GM19035 (cell line): ENCODE measurements around the gene ADO.

Source experiments
- ATAC-seq: cut with Tn5 transposase; IDR thresholded peaks from one replicate; pipeline ENCODE4 v1.9.1; 2021; ENCODE audit not compliant: unreplicated experiment

Gene ADO

DNA sequence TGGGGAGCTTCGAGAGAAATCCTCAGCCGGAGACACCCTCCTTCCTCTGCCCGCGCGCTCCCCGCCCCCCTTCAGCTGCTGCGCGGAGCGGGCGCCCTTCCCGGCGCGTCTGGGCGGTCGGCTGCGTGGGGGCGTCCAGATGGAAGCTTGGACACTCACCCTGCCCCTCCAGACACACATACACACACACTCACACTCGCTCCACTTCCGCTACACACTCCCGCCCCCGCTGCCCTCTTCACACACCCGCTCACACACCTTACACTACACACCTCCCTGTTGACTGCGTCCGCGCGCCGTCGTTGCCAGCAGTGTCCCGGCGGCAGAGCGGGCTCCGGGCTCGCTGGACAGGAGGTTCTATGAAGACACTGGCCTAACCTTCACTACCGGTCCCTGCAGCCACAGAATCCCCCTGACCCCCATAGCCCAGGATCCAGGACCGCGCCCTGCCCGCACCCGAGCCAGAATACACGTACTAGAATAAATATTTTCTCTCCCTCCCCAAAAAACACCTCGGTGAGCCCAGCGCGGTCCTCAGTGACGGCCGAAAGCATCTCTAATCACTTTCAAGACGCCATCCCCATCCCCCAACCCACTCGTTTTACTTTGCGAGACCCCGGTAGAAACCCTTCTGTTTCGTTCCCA, 12.7 kb downstream of the ADO start:
- ATAC-seq = peak; percentile 20

DNA sequence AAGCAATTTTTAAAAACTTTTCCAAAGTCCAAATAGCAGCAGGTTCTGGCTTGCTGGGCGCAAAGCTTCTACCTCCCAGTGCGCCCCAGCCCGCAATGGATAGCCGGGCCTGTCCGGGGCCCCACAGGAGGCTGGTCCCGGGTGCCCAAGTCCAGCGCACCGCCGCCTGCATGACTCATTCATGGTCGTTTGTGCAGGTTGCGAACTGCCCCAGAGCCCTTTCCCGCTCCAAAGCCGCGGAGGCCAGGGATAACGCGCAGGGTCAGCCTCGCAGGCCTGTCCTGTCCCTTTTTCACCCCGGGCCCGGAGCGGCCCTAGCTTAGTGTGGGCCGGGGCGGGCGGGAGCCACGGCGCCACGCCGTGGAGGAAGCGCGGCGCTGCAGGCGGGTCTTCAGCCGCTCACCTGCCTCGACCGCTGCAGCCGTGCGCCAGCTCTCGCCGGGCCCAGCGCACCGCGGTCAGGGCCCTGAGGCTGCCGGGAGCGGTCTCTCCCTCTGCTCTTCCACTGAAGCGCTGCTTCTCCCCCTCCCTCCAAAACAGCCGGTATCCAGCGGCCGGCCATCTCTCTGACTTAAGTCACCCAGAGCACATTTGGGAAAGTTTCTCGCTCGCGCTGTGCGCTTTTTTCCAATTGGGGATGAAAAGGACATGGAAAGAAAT, 13.4 kb downstream of the ADO start:
- ATAC-seq = peak; percentile 32

DNA sequence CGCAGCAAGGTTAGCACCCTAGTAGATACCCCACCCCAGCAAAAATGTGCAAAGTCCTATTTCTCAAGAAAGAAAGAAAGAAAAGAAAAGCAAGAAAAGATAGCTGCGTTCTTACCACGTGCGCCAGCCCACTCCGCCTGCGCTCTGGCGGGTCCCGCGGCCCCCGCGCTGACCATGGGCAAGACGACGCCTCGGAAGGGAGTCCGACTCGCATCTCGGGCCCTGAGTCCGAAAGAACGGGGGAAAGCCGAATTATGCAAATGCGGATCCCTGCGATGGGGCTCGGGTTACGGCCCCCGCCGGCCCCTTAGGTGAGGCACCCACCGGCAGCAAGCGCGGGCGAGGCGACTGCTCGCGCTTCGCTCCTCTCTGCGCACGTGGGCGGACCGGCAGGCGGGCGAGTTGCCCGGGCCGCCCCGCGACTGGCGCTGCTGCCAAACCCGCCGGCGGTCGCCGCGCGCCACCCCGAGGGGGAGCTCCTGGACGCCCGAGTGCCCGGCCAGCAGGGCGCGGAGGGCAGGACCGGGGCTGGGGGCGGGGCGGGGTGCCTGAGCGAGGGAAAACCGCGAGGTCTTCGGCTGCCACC, 14.0 kb downstream of the ADO start:
- no peak for ATAC-seq

DNA sequence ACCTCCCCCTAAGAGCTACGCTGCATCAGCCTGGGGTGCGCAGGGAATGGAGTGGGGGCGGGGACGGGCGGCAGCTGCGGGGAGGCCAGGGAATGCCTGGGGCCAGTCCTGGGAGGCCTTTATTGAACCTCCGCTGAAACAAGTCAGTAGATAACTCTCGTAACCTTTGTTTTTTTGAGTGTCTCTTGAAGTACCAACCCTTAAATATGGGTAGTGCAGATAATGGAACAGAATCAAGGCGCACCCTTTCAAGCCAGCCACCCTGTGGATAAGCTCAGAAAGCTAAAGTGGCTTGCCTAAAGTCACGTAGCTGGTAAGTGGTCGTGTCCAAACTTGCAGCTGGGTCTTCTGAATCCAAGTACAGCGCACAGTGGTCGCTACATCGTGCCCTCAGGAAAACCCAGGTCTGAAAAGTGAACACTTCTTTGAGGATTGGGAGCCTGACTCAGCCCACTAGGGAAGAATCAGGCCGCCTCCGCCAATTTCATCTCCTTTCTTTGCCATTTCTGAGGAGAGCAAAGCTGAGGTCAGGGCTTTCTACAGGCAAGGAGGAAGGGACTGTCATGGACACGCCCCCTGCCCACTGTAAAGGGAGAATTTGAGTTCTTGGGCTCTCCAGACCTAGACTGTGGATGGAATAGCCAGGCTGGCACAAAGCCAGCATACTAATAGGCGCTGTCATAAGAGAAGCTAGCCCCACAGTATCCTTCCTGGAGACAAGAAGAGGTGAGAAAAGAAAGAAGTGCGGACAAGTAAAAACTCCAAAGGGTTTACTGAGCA, 14.8 kb downstream of the ADO start:
- ATAC-seq = no peak

DNA sequence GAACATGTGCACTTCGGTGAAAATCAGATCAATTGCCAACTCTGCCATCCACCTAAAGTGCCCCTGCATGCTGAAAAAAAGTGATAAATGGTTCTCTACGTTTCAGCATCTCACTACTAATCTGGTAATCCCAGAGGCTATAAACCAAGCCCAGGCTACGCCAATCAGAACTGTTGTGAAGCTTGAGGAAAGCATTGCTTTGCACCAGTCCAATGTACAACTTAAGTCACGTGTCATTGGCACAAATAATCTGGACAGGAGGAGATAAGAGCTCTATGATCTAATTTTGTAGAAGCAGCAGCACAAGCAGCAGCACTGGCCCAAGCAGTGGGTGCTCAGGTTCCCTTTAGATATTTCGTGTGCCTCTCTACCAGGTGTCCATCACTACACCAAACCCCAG, 16.1 kb downstream of the ADO start:
- no peak for ATAC-seq

DNA sequence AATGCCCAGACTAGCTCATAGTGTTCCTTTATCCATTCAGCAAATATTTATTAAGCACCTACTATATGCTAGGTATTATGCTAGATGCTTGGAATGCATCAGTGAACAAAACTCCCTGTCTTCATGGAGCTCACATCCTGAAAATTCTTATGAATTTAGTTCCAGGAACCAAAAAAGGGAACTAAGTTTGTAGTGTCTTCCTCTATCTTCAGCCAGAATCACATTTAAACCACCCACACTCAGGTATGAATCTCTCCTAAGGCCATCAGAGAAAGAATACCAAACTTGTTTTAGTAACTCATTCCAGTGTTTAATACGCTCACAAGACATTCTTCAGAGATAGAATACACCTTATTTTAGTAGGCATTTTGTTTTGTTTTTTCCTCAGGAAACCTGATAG, 21.8 kb downstream of the ADO start:
- no peak for ATAC-seq

DNA sequence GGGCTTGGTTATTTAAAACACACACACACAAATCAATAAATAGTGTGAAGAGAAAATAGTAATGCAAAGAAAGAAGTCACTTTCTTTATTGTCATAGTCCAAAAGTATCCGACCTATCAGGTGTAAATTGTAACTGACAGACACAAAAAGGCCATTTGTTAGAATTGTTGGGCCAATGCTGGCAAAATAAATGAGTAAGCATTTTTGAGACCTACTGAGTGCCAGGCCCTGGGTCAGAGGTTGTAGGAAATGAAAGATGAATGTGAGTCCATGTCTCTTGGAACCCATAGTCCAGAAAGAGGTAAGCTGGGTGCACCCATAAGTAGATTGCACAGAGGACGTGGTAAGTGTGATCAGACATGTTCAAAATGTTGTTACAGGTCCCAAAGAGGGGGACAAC, 25.1 kb downstream of the ADO start:
- no peak for ATAC-seq

DNA sequence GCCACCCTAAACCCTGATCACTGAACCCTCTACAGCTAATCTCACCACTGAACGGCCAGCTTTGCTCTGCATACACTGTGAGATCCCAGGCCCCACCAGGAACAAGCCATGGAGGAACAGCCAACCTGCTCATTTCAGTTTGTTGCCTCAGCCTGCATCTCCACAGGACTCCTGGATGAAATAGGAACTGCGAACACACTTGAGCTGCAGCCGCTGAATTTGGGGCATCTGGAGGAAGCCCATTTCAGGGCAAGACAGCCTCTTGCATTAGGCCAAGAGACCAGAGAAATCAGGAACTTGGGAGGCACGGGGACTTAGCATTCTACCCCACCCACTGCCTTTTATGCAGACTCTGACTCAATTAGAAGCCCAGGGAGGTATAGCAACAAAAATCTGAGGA, 26.2 kb downstream of the ADO start:
- ATAC-seq = no peak

DNA sequence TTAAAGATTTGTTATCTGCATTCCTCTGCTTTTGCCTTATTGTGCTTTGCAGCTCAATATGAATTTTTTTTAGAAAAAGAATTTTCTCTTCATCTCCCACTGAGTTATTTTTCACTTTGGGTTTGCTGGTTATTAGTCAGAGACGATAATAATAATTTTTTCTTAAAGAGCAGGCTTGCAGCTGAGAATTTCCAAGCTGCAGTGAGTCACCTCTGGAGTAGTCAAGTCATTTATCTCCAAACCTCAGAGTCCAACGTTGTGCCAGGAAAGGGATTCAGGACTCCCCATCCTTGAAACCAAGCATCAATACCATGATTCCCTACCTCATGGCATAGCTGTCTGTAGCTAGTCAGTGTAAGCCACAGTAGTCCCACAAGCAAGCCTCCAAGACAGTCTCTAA, 26.8 kb downstream of the ADO start:
- no peak for ATAC-seq

DNA sequence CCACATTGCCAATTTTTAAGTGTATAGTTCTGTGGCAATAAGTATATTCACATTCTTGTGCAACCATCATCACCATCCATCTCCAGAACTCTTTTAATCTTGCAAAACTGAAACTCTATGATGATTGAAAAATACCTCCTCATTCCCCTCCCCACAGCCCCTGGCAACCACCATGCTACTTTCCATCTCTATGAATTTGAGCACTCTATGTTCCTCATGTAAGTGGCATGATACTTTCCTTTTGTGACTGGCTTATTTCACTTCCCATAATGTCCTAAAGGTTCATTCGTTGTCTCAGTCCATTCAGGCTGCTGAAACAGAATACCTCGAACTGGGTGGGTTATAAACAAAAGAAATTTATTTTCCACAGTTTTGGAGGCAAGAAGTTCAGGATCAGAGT, 35.1 kb downstream of the ADO start:
- no peak for ATAC-seq

DNA sequence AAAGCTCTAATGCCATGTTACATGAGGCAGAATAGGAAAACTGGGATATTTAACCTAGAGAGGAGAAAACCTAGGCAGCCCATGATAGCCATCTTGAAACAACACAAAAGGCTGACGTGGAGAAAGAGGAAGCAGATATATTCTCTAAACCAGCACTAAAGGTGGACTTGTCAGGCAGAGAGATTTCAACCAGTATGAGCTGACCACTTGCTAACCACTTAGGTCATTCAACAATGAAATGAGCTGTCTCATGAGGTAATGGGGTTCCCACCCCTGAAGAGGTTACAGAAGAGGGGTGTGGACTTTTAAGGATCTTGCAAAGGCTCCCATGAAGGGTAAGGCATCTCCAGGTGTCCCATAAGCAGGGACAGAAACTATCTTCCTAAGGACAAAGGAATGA, 38.5 kb downstream of the ADO start:
- ATAC-seq = peak; percentile 58

DNA sequence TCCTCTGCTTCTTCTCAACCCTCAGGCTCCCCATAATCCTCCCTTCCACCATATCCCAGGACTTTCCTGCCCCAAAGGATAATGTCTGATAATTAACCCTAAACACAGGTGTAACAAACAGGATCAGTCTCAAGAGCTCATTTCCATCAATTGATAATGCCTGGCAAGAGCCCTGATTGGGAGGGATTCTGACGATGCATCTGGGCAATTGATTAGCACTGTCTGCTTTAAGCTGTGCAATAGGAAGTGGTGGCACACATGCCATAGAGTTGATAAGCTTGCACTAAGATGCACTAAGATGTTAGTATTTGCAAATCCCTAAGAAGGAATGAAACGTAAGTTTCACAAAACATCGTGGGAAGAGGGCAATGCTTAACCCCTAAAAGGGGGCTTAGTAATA, 39.1 kb downstream of the ADO start:
- ATAC-seq = no peak

DNA sequence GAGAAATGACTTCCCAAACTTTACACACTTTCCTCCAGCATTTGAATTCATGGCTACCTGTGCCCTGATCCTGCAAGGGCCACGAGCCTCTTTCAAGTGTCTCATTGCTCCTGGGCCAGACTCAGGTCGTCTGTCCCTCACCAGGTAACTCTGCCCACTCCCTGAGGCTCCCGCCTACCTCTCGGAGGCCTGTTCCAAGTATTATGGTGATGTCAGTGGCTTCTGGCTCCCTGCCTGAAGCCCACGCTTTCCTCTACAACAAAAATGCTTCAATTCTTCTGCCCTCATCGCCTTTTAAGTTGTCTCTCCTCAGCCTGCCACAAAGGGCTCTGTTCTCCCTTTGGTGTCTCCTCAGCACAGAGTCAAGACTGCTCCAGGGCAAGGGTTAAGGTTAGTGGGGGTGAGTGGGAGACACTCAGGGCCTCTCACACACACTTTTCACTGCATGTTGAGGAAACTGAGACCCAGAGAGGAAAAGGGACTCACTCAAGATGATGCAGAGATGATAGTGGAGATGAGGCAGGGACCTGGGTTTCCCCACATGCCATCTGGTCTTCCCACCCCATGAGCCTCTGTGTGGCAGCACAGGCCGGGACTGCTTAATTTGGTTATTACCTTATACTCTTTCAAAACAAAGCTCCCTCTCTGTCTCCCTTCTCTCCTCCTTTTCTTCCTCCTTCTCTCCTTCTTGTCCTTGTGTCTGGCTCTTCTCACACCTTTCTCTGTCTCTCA, 39.9 kb downstream of the ADO start:
- ATAC-seq = no peak

DNA sequence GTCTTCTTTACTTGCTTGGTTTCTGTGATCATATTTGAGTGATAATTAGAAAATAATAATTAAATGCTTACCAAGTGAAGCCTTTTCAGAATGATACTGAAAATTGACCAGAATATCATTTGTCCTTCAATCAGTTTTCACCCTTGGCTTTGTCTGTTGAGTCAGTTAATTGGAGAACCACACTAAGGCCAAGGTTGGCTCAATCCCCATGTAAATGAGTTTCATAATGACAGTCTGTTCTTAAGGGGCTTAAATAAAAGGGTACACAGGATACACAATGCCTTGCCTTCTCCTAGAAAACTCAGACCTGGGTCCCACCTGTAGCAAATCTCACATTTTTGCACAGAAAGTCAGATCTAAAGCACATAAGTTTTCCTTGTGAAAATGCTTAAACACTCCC, 42.9 kb downstream of the ADO start:
- ATAC-seq = no peak

DNA sequence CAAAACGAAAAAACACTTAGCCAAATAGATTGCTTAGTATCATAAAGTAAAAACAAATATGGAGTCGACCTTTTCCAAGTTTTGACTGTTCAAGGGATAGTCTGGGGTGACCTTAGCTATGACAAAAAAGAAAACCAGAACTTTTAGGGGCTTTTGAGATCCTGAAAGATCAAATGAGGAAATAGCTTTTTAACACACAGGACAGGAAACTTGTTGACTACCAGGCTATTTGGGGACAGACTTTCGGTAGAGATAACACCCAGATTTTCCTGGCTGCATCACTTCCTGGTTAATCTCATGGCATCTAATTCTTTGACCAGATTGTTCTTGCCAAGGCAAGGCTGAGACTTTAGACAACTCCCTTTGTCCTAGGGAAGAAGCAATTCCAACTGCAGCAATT, 46.1 kb downstream of the ADO start:
- no peak for ATAC-seq

DNA sequence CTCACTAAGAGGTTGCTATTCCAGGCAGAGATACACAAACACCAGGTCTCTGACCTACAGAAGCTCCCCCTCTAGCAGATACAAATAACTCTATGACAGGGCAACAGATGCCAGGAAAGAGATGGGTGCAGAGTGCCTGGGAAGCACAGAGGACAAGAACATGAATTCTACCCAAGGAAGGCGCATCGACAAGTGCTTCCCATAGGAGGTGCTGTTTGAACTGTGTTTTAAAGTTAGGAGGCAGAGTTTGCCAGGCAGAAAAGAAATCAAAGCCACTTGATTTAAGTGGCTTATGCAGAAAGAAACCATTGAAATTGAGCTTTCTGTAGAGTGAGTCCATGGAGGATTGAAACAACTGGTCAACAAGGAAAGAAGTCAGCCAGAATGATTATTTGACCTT, 46.9 kb downstream of the ADO start:
- ATAC-seq = no peak

DNA sequence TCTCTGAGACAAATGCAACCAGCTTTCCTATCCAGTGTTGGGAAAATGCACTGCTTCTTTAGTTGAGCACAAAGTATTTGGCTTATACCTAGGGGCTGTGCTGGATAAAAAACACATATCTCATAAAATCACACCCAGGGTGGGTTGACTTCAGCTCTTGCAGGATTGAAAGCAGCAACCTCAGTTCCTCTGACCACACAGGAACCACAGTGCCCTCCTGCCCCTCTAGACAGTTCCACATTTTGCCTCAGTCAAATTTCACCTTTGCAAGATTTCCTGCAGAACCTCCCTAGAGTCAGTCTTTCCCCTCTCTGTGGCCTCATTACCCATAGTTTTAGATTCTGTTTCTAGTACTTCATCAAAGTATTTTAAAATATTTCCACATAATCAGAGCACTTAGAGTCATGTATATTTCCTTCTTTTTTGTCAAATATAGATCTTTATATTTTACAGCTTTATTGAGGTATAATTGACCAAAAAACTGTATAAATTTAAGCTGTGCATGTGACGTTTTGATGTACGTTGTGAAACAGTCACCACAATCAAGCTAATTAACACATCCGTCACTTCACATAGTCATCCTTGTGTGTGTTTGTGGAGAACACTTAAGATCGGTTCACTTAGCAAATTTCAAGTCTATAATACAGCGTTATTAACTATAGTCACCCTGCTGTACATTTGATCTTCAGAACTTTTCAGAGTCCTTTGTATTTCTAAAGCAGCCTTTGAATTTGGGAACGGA, 48.6 kb downstream of the ADO start:
- ATAC-seq = peak; percentile 54

DNA sequence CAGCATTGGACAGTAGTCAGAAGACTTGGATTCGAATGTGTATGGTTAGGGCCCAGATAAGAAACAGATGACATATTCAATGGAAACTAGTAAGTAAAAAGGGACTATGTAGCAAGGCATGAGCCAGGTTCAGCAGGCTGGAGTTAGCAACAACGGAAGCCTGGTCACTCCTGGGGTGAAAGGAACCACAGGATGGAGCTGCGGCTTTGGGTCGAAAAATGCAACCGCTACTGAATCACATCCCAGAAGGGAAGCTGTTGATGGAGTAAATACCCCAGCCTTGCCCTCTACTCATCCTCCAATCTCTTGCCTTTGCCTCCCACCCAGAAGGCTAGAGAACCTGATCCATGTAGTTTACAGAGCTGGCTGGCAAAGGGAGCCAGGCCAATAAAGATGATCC, 49.2 kb downstream of the ADO start:
- no peak for ATAC-seq

DNA sequence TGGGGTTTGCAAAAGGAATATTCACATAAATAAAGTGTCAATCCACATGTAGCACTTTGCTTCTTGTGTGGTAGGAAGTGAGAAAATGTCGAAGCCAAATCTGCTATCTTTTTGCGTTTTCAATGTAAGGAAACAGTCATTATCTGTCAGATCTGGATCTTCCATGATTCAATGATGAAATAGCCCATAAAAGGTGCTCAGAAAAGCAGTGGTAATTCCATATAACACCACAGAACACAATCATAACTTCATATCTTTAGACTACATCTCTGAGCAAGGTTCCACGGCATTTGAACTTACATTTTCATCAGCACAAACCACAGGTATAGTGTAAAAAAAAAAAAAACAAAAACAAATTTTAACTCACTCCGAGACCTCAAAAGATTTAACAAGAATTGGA, 51.5 kb downstream of the ADO start:
- no peak for ATAC-seq
